Endometrium (tissue), 2 donors: ENCODE measurements around the gene PYGO2.
"Not testable (repeated sequence)": the region's sequence is repeated elsewhere in the genome, so short reads cannot be mapped to it uniquely, and the experiment has no call there.

Experiments
- FAIRE-seq: peaks from 2 replicates; lab custom pipeline; 2012; peaks lifted over from hg19 to GRCh38; lab: Jason Lieb, UNC
- donor health status: control.
- donor health status: control.

The PYGO2 gene

GRCh38 chr1:154908937-154909336, 52.6 kb downstream of the PYGO2 start:
- FAIRE-seq, result no peak

- not testable (repeated sequence) for FAIRE-seq
Observed at GRCh38 chr1:154908129-154908528, 53.5 kb downstream of the PYGO2 start.
